HG03159 (cell line): ENCODE data around the gene OSBPL1A.
"Not testable (repeated sequence)": the region's sequence is repeated elsewhere in the genome, so short reads cannot be mapped to it uniquely, and the experiment has no call there.

Experiments
- ATAC-seq: cut with Tn5 transposase; IDR thresholded peaks from one replicate; pipeline ENCODE4 v1.9.1; 2021; ENCODE audit warnings: mild to moderate bottlenecking, moderate library complexity; ENCODE audit not compliant: unreplicated experiment

Gene OSBPL1A

GRCh38 chr18:24189664-24190346 lies 207.8 kb downstream of the OSBPL1A start:
- no peak for ATAC-seq

- ATAC-seq, result peak; percentile 68
Observed at GRCh38 chr18:24189007-24189528, 208.6 kb downstream of the OSBPL1A start.

GRCh38 chr18:24188120-24188519 lies 209.5 kb downstream of the OSBPL1A start:
- no peak for ATAC-seq

GRCh38 chr18:24187689-24188088 lies 209.9 kb downstream of the OSBPL1A start:
- no peak for ATAC-seq

GRCh38 chr18:24187049-24187448 lies 210.6 kb downstream of the OSBPL1A start:
- peak; percentile 64 for ATAC-seq

- no peak for ATAC-seq
Observed at GRCh38 chr18:24185805-24186204, 211.8 kb downstream of the OSBPL1A start.

- ATAC-seq, result no peak
Observed at GRCh38 chr18:24181806-24182205, 215.8 kb downstream of the OSBPL1A start.

GRCh38 chr18:24180048-24180447 lies 217.6 kb downstream of the OSBPL1A start:
- no peak for ATAC-seq

- ATAC-seq, result no peak
Observed at GRCh38 chr18:24177499-24178133, 220.0 kb downstream of the OSBPL1A start.

GRCh38 chr18:24176727-24177416 lies 220.8 kb downstream of the OSBPL1A start:
- peak; percentile 87 for ATAC-seq

- ATAC-seq, result no peak
Observed at GRCh38 chr18:24173997-24174396, 223.6 kb downstream of the OSBPL1A start.

- no peak for ATAC-seq
Observed at GRCh38 chr18:24170360-24170759, 227.3 kb downstream of the OSBPL1A start.

GRCh38 chr18:24168496-24168895 lies 229.1 kb downstream of the OSBPL1A start:
- no peak for ATAC-seq

GRCh38 chr18:24161304-24161703 lies 236.3 kb downstream of the OSBPL1A start:
- no peak for ATAC-seq

GRCh38 chr18:24160086-24160485 lies 237.5 kb downstream of the OSBPL1A start:
- ATAC-seq, result no peak

GRCh38 chr18:24157855-24158254 lies 239.8 kb downstream of the OSBPL1A start:
- ATAC-seq, result no peak

- ATAC-seq, result no peak
Observed at GRCh38 chr18:24153397-24153796, 244.2 kb downstream of the OSBPL1A start.

GRCh38 chr18:24149591-24149990 lies 248.0 kb downstream of the OSBPL1A start:
- not testable (repeated sequence) for ATAC-seq

GRCh38 chr18:24142376-24142775 lies 255.2 kb downstream of the OSBPL1A start:
- ATAC-seq, result no peak

- ATAC-seq, result no peak
Observed at GRCh38 chr18:24140697-24141096, 256.9 kb downstream of the OSBPL1A start.

GRCh38 chr18:24138789-24139616 lies 258.6 kb downstream of the OSBPL1A start, which contains the start of gene CABYR:
CABYR (plus strand) TSS chr18:24139062; CDS start chr18:24143115, 4,053 bp downstream.
- ATAC-seq, result peak; percentile 93
